K562 (cell line): ENCODE data around the gene EGFR. TPM values are rescaled to one million over a fixed set of nuclear protein-coding genes. Genes with fewer than 3 reads are reported as not detected.

Experiments used
- ATAC-seq: fragments of 200-7000 bp; cut with Tn5 transposase; 3 replicates; pipeline ENCODE4 v1.9.1; 2020; ENCODE audit warnings: moderate library complexity
- BruUV-seq: library from RNA; stranded (reverse); fragments of 400-500 nt; replicated peaks from 2 replicates; lab custom pipeline; 2021; lab: Mats Ljungman, UMichigan
- CTCF ChIA-PET: fragments of 300-600 bp; formaldehyde crosslinking; extraction: SDS; loops from one replicate; lab custom pipeline; 2021; ENCODE audit warnings: low intra/inter-chr PET ratio; lab: Yijun Ruan, JAX
- POLR2A ChIA-PET: fragments of 300-600, 350-650 bp; sonication (Branson Sonifier 250); formaldehyde crosslinking; extraction: SDS; loops from one replicate; lab custom pipeline; 2021; ENCODE audit warnings: antibody characterized with exemption, inconsistent platforms; lab: Yijun Ruan, JAX
- DNase-seq, 4 experiments: peaks; one replicate each; pipeline versions ENCODE4 v3.0.0 to v3.0.0-alpha.2; 2011 to 2018; ENCODE audit warnings: low spot score in 3 of 4, mixed read lengths in 3 of 4; ENCODE audit errors: extremely low read depth in 1 of 4
- FAIRE-seq: peaks from 2 replicates; lab custom pipeline; 2011; peaks lifted over from hg19 to GRCh38; lab: Jason Lieb, UNC
- H2AFZ ChIP-seq: 2 replicates; pipeline ENCODE4 v1.6.0; 2011; ENCODE audit warnings: low read depth, low read length, control low read depth, inconsistent platforms
- H3K27ac ChIP-seq: fragments of 200-600 bp; 3 replicates; pipeline ENCODE4 v1.8.0; 2011; ENCODE audit warnings: low read depth, mild to moderate bottlenecking, control low read depth, inconsistent platforms, low read length, moderate library complexity, mixed read lengths; ENCODE audit errors: extremely low read depth
- H3K27me3 ChIP-seq, 2 experiments: fragments of 300-600 bp in 1 of 2; 2 replicates in 1 of 2; 3 replicates in 1 of 2; pipeline versions ENCODE4 v1.6.0 to v1.8.0; 2011; ENCODE audit warnings: inconsistent platforms in 2 of 2, low read length in 2 of 2, mild to moderate bottlenecking in 1 of 2, mixed read lengths in 1 of 2, moderate library complexity in 1 of 2; ENCODE audit not compliant: control insufficient read depth in 2 of 2, insufficient read depth in 2 of 2
- H3K36me3 ChIP-seq: fragments of 300-600 bp; 3 replicates; pipeline ENCODE4 v1.8.0; 2011; ENCODE audit warnings: mild to moderate bottlenecking, low read length, inconsistent platforms; ENCODE audit not compliant: control insufficient read depth, insufficient read depth
- H3K4me1 ChIP-seq, 2 experiments: fragments of 200-600 bp in 1 of 2; replicated peaks in 1 of 2; 2 replicates in 1 of 2; 3 replicates in 1 of 2; pipeline versions ENCODE4 v1.5.1 to v1.8.0; 2011; ENCODE audit warnings: inconsistent platforms in 2 of 2, low read length in 2 of 2, mild to moderate bottlenecking in 1 of 2, mixed read lengths in 1 of 2, moderate library complexity in 1 of 2; ENCODE audit not compliant: control insufficient read depth in 2 of 2, insufficient read depth in 2 of 2
- H3K4me2 ChIP-seq: 2 replicates; pipeline ENCODE4 v1.6.1; 2011; ENCODE audit warnings: low read length, control low read depth, inconsistent platforms, mixed read lengths; ENCODE audit not compliant: insufficient read depth
- H3K4me3 ChIP-seq: fragments of 200-600 bp; sonication (generic), shearing (Covaris generic); 2 replicates; pipeline ENCODE4 v1.5.1; 2016; ENCODE audit warnings: control low read depth, inconsistent platforms
- H3K79me2 ChIP-seq: fragments of 200-600 bp; 3 replicates; pipeline ENCODE4 v1.8.0; 2011; ENCODE audit warnings: low read length, inconsistent platforms; ENCODE audit not compliant: control insufficient read depth, insufficient read depth
- H3K9ac ChIP-seq, 2 experiments: 2 replicates each; pipeline versions ENCODE4 v1.6.0 to v1.6.1; 2011; ENCODE audit warnings: low read depth in 2 of 2, low read length in 2 of 2, control low read depth in 1 of 2, inconsistent platforms in 1 of 2, mild to moderate bottlenecking in 1 of 2, mixed read lengths in 1 of 2; ENCODE audit not compliant: insufficient read depth in 1 of 2
- H3K9me1 ChIP-seq: one replicate; pipeline ENCODE4 v1.6.0; 2011; ENCODE audit warnings: inconsistent platforms, mild to moderate bottlenecking, low read length, moderate library complexity; ENCODE audit not compliant: control insufficient read depth, insufficient read depth
- H3K9me3 ChIP-seq: replicated peaks from 2 replicates; pipeline ENCODE4 v1.5.1; 2011; ENCODE audit warnings: low read depth, low read length, inconsistent platforms; ENCODE audit not compliant: control insufficient read depth, insufficient read depth
- H4K20me1 ChIP-seq: replicated peaks from 2 replicates; pipeline ENCODE4 v1.6.1; 2011; ENCODE audit warnings: low read length, inconsistent platforms, mixed read lengths; ENCODE audit not compliant: control insufficient read depth, insufficient read depth
- ARHGAP35 ChIP-seq: fragments of 450-650 bp; IDR thresholded peaks from 2 replicates; pipeline ENCODE4 v1.6.1; 2018; ENCODE audit not compliant: partially characterized antibody
- BCOR ChIP-seq: fragments of 450-650 bp; IDR thresholded peaks from 2 replicates; pipeline ENCODE4 v1.6.1; 2016
- BMI1 ChIP-seq: fragments of 150-350 bp; IDR thresholded peaks from 2 replicates; pipeline ENCODE4 v1.6.1; 2014; ENCODE audit warnings: low read length
- CREB1 ChIP-seq, 2 experiments: sonication (generic) in 1 of 2; formaldehyde crosslinking in 1 of 2; IDR thresholded peaks; 2 replicates each; pipeline versions ENCODE4 v1.6.1 to v1.8.0; 2012 to 2022; ENCODE audit warnings: inconsistent platforms in 1 of 2, mild to moderate bottlenecking in 1 of 2, missing genetic modification reagents in 1 of 2, moderate library complexity in 1 of 2
- HDAC2 ChIP-seq: fragments of 450-650 bp; IDR thresholded peaks from 2 replicates; pipeline ENCODE4 v1.6.1; 2016; ENCODE audit warnings: mild to moderate bottlenecking
- NCOA6 ChIP-seq: fragments of 450-650 bp; IDR thresholded peaks from 2 replicates; pipeline ENCODE4 v1.6.1; 2017; ENCODE audit warnings: mild to moderate bottlenecking
- RAD51 ChIP-seq: fragments of 450-650 bp; IDR thresholded peaks from 2 replicates; pipeline ENCODE4 v1.7.1; 2016; ENCODE audit warnings: low read depth, mild to moderate bottlenecking, borderline replicate concordance
- TFAP4 ChIP-seq: sonication (generic); formaldehyde crosslinking; IDR thresholded peaks from 2 replicates; pipeline ENCODE4 v1.8.0; 2022; ENCODE audit warnings: missing genetic modification reagents, mild to moderate bottlenecking, moderate library complexity, borderline replicate concordance
- ZNF79 ChIP-seq: fragments of 250-450 bp; sonication (Bioruptor Pico); IDR thresholded peaks from 2 replicates; pipeline ENCODE4 v1.4.0; 2020; ENCODE audit warnings: low read depth, mild to moderate bottlenecking, moderate library complexity
- WGBS: fragments of 100-300 bp; shearing (Covaris generic); methylation state at CpG from one replicate; pipeline ENCODE4 v1.1.6; 2016; ENCODE audit warnings: low coverage, mixed read lengths; ENCODE audit not compliant: insufficient coverage; ENCODE audit errors: missing lambda C conversion rate; 5-methylcytosine and 5-hydroxymethylcytosine counted together
- in situ Hi-C: fragments of 300-500 bp; cut with MboI; formaldehyde crosslinking; loops from 4 replicates; pipeline ENCODE4 v1.15.0; 2018; ENCODE audit warnings: inconsistent platforms, mixed read lengths
- intact Hi-C: fragments of 100-400 bp; cut with micrococcal nuclease; formaldehyde crosslinking; loops from 2 replicates; pipeline ENCODE4 v1.14.2; 2022
- polyA plus RNA-seq, 8 experiments: library from polyadenylated mRNA; depleted of rRNA in 4 of 8; stranded (reverse) in 5 of 8; unstranded in 3 of 8; fragments of >200 nt; fragmentation: Nextera tagmentation in 2 of 8; fragmentation: Illumina TruSeq in 1 of 8; extraction: Ambion mirVana in 2 of 8; extraction: Trizol in 1 of 8; gene quantifications; 2 replicates each; pipeline versions ENCODE4 v1.2.1 to v1.2.3, GENCODE V29; 2011 to 2014; ENCODE audit warnings: inconsistent platforms in 1 of 8, missing spikeins in 1 of 8
- total RNA-seq, 7 experiments: library from RNA; depleted of rRNA in 6 of 7; stranded (reverse); fragments of >200 nt in 6 of 7; fragmentation: Illumina TruSeq in 2 of 7; extraction: Trizol in 2 of 7; gene quantifications; 2 replicates each; pipeline versions ENCODE4 v1.2.1 to v1.2.3, GENCODE V29; 2011 to 2021; ENCODE audit warnings: low replicate concordance in 1 of 7
- TF ChIP-seq, protein P1 (sequence below): fragments of 250-450 bp; sonication (Bioruptor Pico); IDR thresholded peaks from 2 replicates; pipeline ENCODE4 v1.9.0; 2021; ENCODE audit warnings: mild to moderate bottlenecking
- TF ChIP-seq, protein P2 (sequence below), 2 experiments: fragments of 450-650 bp in 1 of 2; sonication (generic) in 1 of 2; formaldehyde crosslinking in 1 of 2; IDR thresholded peaks in 1 of 2; conservative IDR thresholded peaks in 1 of 2; 2 replicates each; pipeline versions ENCODE4 v1.6.1 to v1.8.1; 2016 to 2023; ENCODE audit warnings: mild to moderate bottlenecking in 2 of 2, moderate library complexity in 2 of 2, inconsistent platforms in 1 of 2, missing genetic modification reagents in 1 of 2
- TF ChIP-seq, protein P3 (sequence below): fragments of 450-650 bp; IDR thresholded peaks from 2 replicates; pipeline ENCODE4 v1.6.1; 2014; ENCODE audit warnings: low read depth, mild to moderate bottlenecking, moderate library complexity, borderline replicate concordance
- TF ChIP-seq, protein P4 (sequence below): fragments of 450-650 bp; formaldehyde crosslinking; IDR thresholded peaks from 2 replicates; pipeline ENCODE4 v1.4.0; 2020; ENCODE audit warnings: mild to moderate bottlenecking, mixed read lengths

EGFR gene
- total and polyA plus RNA-seq, 9 of the 15 experiments (the other 6 are each of a cell fraction or from before 2014, with no cell fraction given) = 0.13 TPM; not detected in 8

DNA sequence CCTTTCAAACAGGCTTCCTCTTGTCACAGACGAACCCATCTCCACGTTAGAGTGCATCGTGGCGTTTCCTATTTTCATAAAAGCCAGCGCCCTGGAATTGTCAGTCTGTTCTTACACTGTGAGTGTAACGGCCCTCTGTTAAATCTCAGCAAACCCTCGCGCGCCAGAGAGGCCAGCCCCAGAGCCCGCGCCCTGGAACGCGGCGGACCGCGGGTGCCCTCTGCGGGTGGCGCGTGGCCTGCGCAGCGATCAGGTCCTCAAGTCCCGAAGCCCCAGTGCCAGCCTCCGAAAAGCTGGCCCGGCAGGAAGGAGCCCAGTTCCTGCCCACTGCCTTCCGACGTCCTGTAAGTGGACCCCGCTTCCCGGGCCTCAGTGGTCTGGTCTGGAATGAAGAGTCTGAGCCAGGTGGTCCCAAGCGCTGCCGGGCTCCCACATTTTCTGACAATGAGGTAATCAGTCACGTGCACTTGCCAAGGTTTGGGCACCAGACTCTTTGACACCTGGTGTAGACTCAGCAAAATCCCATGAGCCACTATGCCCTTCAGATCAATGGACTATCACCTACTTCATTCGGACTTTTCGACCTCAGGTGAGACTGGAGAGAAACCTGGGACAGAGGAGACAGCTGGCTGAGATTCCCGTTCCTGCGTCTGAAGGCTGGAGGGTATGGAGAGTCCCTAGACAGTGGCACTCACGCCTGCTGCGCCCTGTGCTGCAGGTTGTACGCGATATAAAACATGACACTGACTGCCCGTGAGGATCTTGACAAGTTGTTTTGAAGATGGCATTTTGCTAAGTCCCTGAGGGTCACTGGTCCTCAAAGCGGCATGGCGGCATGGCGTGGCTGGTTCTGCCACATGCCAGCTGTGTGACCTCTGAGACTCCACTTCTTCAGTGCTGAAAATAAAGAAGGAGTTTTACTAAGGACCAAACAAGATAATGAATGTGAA is 237.0 kb downstream of the EGFR start:
- Histone ChIP-seq H4K20me1 (no peaks in the 10 kb centered on the region), H3K36me3 (no peaks in the 10 kb centered on the region), H3K4me1 (peaks cover 0 to 20% of the 10 kb centered on the region in 2 experiments; a peak in 3 of 5 replicates), H2AFZ (peak overlapping the region; percentile 95), H3K27ac (no peak overlapping the region), H3K79me2 (no peaks in the 10 kb centered on the region), H3K9ac (peak overlapping the region; percentile 39 to 88; a peak in 3 of 4 replicates), H3K27me3 (peaks cover 0 to 26% of the 10 kb centered on the region in 2 experiments; a peak in 4 of 5 replicates), H3K9me3 (no peaks in the 10 kb centered on the region), H3K9me1 (no peaks in the 10 kb centered on the region), H3K4me2 (peak overlapping the region; percentile 94), H3K4me3 (peak overlapping the region; percentile 47)
- intact Hi-C loops (loop anchor here (1.0 to 10.0 kb wide), 8 partner anchors 81 to 541 kb away; no protein-coding TSS in a partner anchor), in situ Hi-C loops (no loop called here)
- BruUV-seq = no TSS peak
- WGBS = 7% methylated on average over 40 of the region's 43 CpGs
- FAIRE-seq (no peak), DNase-seq (peak; percentile 69 to 80 (median 76)), ATAC-seq (peak; percentile 96)
- POLR2A ChIA-PET = interaction anchor here (0.7 kb wide), 2 partner anchors 110 to 496 kb away, joined by 3 to 4 read pairs; partner anchors contain the start of gene SEC61G
- CTCF ChIA-PET = interaction anchor here (0.7 to 3.8 kb wide), 5 partner anchors 205 to 482 kb away, joined by 3 to 63 read pairs (median 7); no protein-coding TSS in a partner anchor
- TF ChIP-seq CREB1 (IDR thresholded peaks at IDR 0.05) = no peak
- TF ChIP-seq CREB1 (CRISPR knock-in tag; IDR thresholded peaks at IDR 0.05) = 0 out of 2 replicates have a peak, but pooled peaks have one; percentile 24
- TF ChIP-seq HDAC2 = no peak
- no peak for TF ChIP-seq ZNF79 (CRISPR knock-in tag)
- TF ChIP-seq BCOR = no peak
- TF ChIP-seq RAD51 = peak; percentile 51; the same call in 1 of the 2 replicates
- peak; percentile 31; the same call in 1 of the 2 replicates for TF ChIP-seq TFAP4
- TF ChIP-seq NCOA6 = no peak
- no peak for TF ChIP-seq ARHGAP35
- TF ChIP-seq, protein P1, sequence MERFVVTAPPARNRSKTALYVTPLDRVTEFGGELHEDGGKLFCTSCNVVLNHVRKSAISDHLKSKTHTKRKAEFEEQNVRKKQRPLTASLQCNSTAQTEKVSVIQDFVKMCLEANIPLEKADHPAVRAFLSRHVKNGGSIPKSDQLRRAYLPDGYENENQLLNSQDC (CRISPR knock-in tag) = no peak
- TF ChIP-seq, protein P2, sequence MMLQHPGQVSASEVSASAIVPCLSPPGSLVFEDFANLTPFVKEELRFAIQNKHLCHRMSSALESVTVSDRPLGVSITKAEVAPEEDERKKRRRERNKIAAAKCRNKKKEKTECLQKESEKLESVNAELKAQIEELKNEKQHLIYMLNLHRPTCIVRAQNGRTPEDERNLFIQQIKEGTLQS (IDR thresholded peaks at IDR 0.05) = peak; percentile 62
- TF ChIP-seq, protein P2 (CRISPR knock-in tag; conservative IDR thresholded peaks at IDR 0.05) = no peak
- TF ChIP-seq, protein P3, sequence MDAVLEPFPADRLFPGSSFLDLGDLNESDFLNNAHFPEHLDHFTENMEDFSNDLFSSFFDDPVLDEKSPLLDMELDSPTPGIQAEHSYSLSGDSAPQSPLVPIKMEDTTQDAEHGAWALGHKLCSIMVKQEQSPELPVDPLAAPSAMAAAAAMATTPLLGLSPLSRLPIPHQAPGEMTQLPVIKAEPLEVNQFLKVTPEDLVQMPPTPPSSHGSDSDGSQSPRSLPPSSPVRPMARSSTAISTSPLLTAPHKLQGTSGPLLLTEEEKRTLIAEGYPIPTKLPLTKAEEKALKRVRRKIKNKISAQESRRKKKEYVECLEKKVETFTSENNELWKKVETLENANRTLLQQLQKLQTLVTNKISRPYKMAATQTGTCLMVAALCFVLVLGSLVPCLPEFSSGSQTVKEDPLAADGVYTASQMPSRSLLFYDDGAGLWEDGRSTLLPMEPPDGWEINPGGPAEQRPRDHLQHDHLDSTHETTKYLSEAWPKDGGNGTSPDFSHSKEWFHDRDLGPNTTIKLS = peak; percentile 12; the same call in 1 of the 2 replicates
- TF ChIP-seq BMI1 = no peak
- TF ChIP-seq, protein P4, sequence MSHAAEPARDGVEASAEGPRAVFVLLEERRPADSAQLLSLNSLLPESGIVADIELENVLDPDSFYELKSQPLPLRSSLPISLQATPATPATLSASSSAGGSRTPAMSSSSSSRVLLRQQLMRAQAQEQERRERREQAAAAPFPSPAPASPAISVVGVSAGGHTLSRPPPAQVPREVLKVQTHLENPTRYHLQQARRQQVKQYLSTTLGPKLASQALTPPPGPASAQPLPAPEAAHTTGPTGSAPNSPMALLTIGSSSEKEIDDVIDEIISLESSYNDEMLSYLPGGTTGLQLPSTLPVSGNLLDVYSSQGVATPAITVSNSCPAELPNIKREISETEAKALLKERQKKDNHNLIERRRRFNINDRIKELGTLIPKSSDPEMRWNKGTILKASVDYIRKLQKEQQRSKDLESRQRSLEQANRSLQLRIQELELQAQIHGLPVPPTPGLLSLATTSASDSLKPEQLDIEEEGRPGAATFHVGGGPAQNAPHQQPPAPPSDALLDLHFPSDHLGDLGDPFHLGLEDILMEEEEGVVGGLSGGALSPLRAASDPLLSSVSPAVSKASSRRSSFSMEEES (CRISPR knock-in tag) = peak; percentile 64
